ENCODE measurements around the gene HES4. TPM values are rescaled to one million over a fixed set of nuclear protein-coding genes. Genes with fewer than 3 reads are reported as not detected.
A peak's percentile ranks its signal among the peaks of the same experiment; 100 is the strongest.

The HES4 gene
- polyA plus RNA-seq, 1 of the 3 experiments (the other 2 are of a cell fraction), result 4.7 TPM

GRCh38 chr1:1034439-1034781 is 34.5 kb upstream of the HES4 start:
- POLR2A ChIA-PET, result no interaction called here
- no peaks in the 10 kb centered on the region for H3K9me3 ChIP-seq
- peaks cover 0 to 16% of the 10 kb centered on the region in 2 experiments; a peak in 1 of 4 replicates for H3K4me1 ChIP-seq (ENCODE audit: control insufficient read depth in 1 of 2, insufficient read depth in 2 of 2, low read depth in 1 of 2, low read length in 1 of 2)
- H3K27me3 ChIP-seq (ENCODE audit: insufficient read depth), result no peaks in the 10 kb centered on the region
- CTCF ChIA-PET, result interaction anchor here (0.5 to 4.5 kb wide), 13 partner anchors 11 to 271 kb away, joined by 3 to 93 read pairs (median 7); no protein-coding TSS in a partner anchor
- no peaks in the 10 kb centered on the region for H3K36me3 ChIP-seq (replicated peaks in 1 of 2; ENCODE audit: control insufficient read depth in 1 of 2, insufficient read depth in 2 of 2, low read length in 1 of 2)
- no peak overlapping the region for H3K9ac ChIP-seq
- H3K79me2 ChIP-seq (ENCODE audit: insufficient read depth), result no peaks in the 10 kb centered on the region
- H3K27ac ChIP-seq (ENCODE audit: low read depth in 2 of 2, low read length in 1 of 2), result no peak overlapping the region
- TF ChIP-seq EZH2phosphoT487 (IDR thresholded peaks at IDR 0.05; ENCODE audit: borderline replicate concordance, low read depth), result no peak
- TF ChIP-seq ELF1 (IDR thresholded peaks at IDR 0.05), result no peak
- TF ChIP-seq, protein P1, sequence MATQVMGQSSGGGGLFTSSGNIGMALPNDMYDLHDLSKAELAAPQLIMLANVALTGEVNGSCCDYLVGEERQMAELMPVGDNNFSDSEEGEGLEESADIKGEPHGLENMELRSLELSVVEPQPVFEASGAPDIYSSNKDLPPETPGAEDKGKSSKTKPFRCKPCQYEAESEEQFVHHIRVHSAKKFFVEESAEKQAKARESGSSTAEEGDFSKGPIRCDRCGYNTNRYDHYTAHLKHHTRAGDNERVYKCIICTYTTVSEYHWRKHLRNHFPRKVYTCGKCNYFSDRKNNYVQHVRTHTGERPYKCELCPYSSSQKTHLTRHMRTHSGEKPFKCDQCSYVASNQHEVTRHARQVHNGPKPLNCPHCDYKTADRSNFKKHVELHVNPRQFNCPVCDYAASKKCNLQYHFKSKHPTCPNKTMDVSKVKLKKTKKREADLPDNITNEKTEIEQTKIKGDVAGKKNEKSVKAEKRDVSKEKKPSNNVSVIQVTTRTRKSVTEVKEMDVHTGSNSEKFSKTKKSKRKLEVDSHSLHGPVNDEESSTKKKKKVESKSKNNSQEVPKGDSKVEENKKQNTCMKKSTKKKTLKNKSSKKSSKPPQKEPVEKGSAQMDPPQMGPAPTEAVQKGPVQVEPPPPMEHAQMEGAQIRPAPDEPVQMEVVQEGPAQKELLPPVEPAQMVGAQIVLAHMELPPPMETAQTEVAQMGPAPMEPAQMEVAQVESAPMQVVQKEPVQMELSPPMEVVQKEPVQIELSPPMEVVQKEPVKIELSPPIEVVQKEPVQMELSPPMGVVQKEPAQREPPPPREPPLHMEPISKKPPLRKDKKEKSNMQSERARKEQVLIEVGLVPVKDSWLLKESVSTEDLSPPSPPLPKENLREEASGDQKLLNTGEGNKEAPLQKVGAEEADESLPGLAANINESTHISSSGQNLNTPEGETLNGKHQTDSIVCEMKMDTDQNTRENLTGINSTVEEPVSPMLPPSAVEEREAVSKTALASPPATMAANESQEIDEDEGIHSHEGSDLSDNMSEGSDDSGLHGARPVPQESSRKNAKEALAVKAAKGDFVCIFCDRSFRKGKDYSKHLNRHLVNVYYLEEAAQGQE (IDR thresholded peaks at IDR 0.05; ENCODE audit: low read depth, low read length), result no peak
- peak; percentile 58 for DNase-seq
- WGBS (ENCODE audit: low lambda C conversion rate), result 37% methylated on average over 11 of the region's 30 CpGs
- peaks cover 41% of the 10 kb centered on the region for H4K20me1 ChIP-seq (ENCODE audit: insufficient read depth)
- no peaks in the 10 kb centered on the region for H3K9me2 ChIP-seq
- no peak overlapping the region for H2AFZ ChIP-seq (ENCODE audit: low read depth)
- H3K4me3 ChIP-seq (ENCODE audit: low read depth in 2 of 2, low read length in 1 of 2), result no peak overlapping the region
- H3F3A ChIP-seq (replicated peaks; ENCODE audit: insufficient read depth), result no peaks in the 10 kb centered on the region
- H3K4me2 ChIP-seq, result no peak overlapping the region

DNA sequence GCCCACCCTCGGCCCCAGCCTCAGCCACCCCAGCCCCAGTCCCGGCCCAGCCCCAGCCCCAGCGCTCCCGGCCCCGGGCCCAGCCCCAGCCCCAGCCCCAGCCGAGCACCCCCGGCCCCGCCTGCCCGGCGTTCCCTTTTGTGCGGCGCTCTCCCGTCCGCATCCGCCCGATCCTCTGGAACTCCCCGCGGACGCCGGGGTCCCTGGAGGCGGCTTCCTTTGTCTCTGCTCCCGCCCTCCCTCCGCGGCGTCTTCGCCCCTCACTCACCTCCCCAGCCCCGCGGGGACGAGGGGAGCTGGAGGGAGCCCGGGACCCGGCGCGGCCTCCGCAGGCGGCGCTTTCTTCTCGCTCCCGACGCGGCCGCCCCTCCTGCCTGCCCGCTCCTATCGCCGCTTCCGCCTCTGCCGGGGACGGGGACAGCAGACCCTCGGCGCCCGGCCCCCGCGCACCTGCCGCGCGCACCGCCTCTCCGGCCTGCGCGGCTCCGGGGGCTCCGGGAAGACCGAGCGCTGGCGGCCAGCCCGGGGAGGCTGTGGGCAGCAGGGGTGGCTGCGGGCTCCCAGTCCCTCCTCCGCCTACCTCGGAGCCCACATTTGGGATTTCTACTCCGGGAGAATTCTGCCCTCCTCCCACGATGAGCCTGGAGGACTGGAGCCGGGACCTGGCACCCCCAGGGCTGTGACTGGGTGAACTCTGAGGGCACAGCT is 34.0 kb upstream of the HES4 start:
- Histone ChIP-seq H3K9me3 (no peaks in the 10 kb centered on the region), H3K4me2 (no peak overlapping the region), H3K4me3 (ENCODE audit: low read depth in 2 of 2, low read length in 1 of 2) (peak overlapping the region in 1 of 2 experiments; percentile 25; a peak in 2 of 4 replicates), H2AFZ (ENCODE audit: low read depth) (no peak overlapping the region), H3K27ac (ENCODE audit: low read depth in 2 of 2, low read length in 1 of 2) (no peak overlapping the region), H4K20me1 (ENCODE audit: insufficient read depth) (peaks cover 37% of the 10 kb centered on the region), H3K79me2 (ENCODE audit: insufficient read depth) (no peaks in the 10 kb centered on the region), H3K36me3 (replicated peaks in 1 of 2; ENCODE audit: control insufficient read depth in 1 of 2, insufficient read depth in 2 of 2, low read length in 1 of 2) (no peaks in the 10 kb centered on the region), H3K9me2 (no peaks in the 10 kb centered on the region), H3K27me3 (ENCODE audit: insufficient read depth) (no peaks in the 10 kb centered on the region), H3F3A (replicated peaks; ENCODE audit: insufficient read depth) (no peaks in the 10 kb centered on the region), H3K9ac (no peak overlapping the region), H3K4me1 (ENCODE audit: control insufficient read depth in 1 of 2, insufficient read depth in 2 of 2, low read depth in 1 of 2, low read length in 1 of 2) (peaks cover 0 to 11% of the 10 kb centered on the region in 2 experiments; a peak in 1 of 4 replicates)
- ChIA-PET CTCF (interaction anchor here (0.5 to 4.5 kb wide), 26 partner anchors 11 to 272 kb away, joined by 3 to 93 read pairs (median 8); partner anchors contain the start of genes AGRN, PERM1 and RNF223), POLR2A (no interaction called here)
- DNase-seq, result peak; percentile 72
- 21% methylated on average over 12 of the region's 71 CpGs for WGBS (ENCODE audit: low lambda C conversion rate)
- no peak for TF ChIP-seq NRF1 (IDR thresholded peaks at IDR 0.05; ENCODE audit: low read depth, low read length)
- no peak for TF ChIP-seq RAD21 (IDR thresholded peaks at IDR 0.05; ENCODE audit: low read length)
- no peak for TF ChIP-seq ELF1 (IDR thresholded peaks at IDR 0.05)
- no peak for TF ChIP-seq FOSL2 (IDR thresholded peaks at IDR 0.05; ENCODE audit: borderline replicate concordance, low read depth)
- no peak for TF ChIP-seq MEF2A (IDR thresholded peaks at IDR 0.05; ENCODE audit: borderline replicate concordance, low read depth)
- no peak for TF ChIP-seq RFX5 (IDR thresholded peaks at IDR 0.05; ENCODE audit: low read length)
- TF ChIP-seq SIN3A (IDR thresholded peaks at IDR 0.05; ENCODE audit: borderline replicate concordance, low read depth, low read length), result no peak
- TF ChIP-seq JUND (IDR thresholded peaks at IDR 0.05), result no peak
- TF ChIP-seq FOXJ3 (CRISPR knock-in tag; IDR thresholded peaks at IDR 0.05), result no peak
- TF ChIP-seq GABPA (IDR thresholded peaks at IDR 0.05; ENCODE audit: low read depth), result no peak
- TF ChIP-seq CHD2 (IDR thresholded peaks at IDR 0.05; ENCODE audit: low read length, partially characterized antibody), result no peak
- no peak for TF ChIP-seq FOXM1 (IDR thresholded peaks at IDR 0.05; ENCODE audit: low read depth)
- no peak for TF ChIP-seq CTCF (IDR thresholded peaks at IDR 0.05)
- no peak for TF ChIP-seq PBX3 (IDR thresholded peaks at IDR 0.05)
